ENCODE data around the gene OR51V1.
"Not testable (repeated sequence)": the region's sequence is repeated elsewhere in the genome, so short reads cannot be mapped to it uniquely, and the experiment has no call there.

The OR51V1 gene, protein sequence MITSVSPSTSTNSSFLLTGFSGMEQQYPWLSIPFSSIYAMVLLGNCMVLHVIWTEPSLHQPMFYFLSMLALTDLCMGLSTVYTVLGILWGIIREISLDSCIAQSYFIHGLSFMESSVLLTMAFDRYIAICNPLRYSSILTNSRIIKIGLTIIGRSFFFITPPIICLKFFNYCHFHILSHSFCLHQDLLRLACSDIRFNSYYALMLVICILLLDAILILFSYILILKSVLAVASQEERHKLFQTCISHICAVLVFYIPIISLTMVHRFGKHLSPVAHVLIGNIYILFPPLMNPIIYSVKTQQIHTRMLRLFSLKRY

DNA sequence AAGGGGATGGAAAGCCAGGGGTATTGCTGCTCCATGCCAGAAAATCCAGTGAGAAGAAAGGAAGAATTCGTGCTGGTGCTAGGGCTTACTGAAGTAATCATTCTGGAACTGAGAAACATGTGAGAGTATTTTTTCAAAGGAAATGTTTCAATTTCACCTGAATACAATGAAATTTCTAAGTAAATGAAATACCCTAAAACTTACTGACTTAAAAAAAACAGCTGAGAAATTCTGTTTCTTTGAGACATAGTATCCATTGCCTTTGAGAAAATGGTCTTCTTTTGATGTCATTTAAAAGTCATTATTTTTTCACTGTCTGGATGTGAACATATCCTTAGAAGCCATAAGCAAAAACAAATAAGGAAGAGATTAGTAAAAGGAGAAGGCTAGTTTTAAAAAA, at the start of gene OR51V1:
TSS of gene OR51V1 (minus strand) at position 101 of the 400 bp plus-strand sequence. CDS start at position 101, 0 bp downstream.
- DNase-seq (ENCODE audit: low read depth in 2 of 2), result no peak

DNA sequence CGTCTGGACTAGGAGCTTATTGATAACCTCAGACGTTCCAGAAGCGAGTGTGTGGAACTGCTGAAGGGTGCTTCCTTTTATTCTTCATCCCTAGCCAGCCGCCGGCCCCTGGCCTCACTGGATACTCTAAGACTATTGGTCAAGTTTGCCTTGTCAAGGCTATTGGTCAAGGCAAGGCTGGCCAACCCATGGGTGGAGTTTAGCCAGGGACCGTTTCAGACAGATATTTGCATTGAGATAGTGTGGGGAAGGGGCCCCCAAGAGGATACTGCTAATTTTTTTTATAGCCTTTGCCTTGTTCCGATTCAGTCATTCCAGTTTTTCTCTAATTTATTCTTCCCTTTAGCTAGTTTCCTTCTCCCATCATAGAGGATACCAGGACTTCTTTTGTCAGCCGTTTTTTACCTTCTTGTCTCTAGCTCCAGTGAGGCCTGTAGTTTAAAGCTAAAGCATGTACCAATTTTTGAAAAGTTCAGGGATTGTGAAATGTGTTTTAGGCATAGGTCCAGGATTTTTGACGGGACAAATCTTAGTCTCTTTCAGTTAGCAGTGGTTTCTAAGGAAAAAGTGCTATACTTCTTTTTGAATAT, 49.4 kb upstream of the OR51V1 start, which contains the start of gene HBG1:
TSS of gene HBG1 (minus strand) at position 51 of the 590 bp plus-strand sequence. CDS start 53 bp downstream, outside the sequence.
- not testable (repeated sequence) for DNase-seq (ENCODE audit: low read depth in 2 of 2)

DNA sequence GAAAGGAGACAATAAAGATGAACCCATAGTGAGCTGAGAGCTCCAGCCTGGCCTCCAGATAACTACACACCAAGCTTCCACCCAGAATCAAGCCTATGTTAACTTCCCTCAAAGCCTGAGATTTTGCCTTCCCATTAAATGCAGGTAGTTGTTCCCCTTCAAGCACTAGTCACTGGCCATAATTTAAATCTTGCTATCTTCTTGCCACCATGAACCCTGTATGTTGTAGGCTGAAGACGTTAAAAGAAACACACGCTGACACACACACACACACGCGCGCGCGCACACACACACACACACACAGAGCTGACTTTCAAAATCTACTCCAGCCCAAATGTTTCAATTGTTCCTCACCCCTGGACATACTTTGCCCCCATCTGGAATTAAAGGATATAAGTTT, 48.0 kb upstream of the OR51V1 start:
- not testable (repeated sequence) for DNase-seq (ENCODE audit: low read depth in 2 of 2)

DNA sequence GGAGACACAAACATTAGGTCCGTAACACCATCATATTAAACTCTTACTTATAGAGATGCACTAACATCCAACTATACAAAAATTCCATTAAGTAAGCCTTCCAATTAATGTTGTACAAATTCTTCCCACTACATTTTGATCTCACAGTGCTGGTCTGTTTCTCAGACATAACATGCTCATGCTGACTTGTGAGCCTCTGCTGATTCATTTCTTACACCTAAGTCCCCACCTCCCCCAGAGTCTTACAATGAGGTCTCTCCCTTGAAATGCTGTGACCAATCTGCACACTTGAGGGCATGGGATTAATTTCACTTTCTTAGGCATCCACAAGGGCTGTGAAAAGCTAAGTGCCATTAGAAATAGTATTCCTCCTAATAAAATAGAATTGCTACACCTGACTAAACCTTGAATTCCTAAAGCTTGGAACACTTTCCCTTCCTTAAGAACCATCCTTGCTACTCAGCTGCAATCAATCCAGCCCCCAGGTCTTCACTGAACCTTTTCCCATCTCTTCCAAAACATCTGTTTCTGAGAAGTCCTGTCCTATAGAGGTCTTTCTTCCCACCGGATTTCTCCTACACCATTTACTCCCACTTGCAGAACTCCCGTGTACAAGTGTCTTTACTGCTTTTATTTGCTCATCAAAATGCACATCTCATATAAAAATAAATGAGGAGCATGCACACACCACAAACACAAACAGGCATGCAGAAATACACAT, 47.1 kb upstream of the OR51V1 start:
- DNase-seq (ENCODE audit: low read depth in 2 of 2), result no peak

DNA sequence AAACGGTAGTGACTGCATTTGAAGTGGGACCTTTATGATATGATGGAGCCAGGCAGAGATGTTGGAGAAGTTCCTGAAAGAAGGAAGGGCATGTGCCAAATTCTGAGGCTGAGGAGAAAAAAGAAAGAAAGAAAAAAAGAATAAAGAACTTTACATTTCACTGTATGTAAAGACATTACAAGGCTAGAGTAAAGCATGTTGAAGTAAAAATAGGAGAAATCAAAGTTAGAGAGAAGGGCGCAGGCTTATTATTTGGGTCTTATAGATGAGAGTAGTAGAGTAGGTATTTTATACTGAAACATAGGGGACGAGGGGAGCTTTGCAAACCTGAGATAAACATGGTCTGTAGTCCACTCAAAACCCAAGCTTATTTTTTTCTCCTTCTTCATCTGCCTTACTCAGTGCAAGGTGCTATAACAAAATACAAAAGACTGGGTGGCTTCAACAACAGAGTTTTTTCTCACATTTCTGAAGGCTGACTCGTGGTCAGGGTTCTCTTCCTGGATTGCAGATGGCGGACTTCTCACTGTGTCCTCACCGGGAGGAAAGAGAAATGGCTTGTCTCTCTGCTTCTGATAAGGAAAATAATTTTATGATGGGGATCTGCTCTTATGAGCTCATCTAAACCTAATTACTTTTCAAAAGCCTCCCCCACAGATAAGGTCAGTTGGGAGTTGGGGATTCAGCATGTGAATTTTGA, 46.4 kb upstream of the OR51V1 start:
- DNase-seq (ENCODE audit: low read depth in 2 of 2), result no peak

DNA sequence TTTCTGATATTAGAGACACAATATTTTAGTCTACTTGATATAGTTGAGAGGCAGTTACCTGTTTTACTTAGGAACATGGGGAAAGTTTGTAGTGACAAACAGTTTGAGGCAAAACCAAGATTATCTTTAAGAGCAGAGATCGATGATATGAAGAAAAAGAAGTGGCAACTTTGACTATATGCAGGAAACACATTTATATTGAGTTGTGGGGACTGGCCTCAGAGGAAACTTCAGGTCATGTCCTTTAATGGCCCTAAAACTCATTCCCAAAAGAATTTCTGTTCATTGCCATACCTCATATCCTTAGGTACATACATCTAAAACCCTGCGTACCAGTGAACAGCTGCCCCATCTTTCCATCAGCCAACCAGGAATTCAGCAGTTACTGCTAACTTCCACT, 44.7 kb upstream of the OR51V1 start:
- no peak for DNase-seq (ENCODE audit: low read depth in 2 of 2)

DNA sequence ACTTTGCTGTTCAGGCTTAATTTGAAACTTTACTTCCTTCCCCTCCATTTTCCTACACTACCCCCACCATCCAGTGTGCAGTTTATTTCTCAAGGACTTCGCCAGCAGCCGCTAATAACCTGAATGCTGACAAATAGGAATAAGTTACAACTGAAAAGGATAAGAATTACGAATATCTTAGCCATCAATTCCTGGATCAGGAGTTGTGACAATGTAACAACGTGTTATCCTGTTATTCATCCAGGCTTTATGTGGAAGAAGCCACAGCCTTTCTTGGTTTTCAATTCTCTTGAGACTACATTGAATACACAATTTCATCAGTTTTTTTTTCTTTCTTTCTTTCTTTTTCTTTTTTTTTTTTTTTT, 43.3 kb upstream of the OR51V1 start:
- no peak for DNase-seq (ENCODE audit: low read depth in 2 of 2)

DNA sequence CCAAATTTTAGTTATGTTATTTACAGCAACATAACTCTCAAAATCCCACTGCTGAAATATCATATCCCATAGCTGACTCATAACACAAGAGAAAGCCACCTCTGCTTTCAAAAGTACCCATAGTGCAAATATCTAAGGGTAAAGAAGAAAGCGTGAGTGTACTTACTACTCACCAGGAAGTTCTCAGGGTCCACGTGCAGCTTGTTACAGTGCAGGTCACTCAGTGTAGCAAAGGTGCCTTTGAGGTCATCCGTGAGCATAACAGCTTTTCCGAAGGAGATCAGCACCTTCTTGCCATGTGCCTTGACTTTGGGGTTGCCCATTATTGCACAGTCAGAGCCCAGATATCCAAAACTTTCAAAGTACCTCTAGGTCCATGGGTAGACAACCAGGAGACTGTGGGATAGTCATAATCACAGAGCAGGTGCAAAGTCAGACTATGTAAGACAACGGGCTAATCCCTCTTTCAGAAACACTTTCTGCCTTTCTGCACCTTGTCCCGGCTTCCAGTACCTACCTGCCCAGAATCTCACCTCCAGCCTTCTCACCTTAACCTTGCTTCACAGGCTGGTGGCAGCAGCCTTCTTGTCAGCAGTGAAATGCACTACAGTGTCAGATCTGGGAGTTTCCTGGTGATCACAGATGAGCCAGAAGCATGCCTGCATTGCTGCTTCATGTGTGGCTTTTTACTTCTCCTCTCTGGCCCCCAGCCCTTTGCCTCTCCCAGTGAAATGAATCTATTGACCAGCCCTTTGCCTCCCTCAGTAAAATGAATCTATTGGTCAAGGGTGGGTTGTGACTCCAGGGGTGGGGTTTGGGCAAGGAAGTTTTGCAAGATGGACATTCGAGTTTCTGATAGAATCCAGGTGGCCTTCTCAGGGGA, 42.7 kb upstream of the OR51V1 start:
- DNase-seq (ENCODE audit: low read depth in 2 of 2), result no peak

DNA sequence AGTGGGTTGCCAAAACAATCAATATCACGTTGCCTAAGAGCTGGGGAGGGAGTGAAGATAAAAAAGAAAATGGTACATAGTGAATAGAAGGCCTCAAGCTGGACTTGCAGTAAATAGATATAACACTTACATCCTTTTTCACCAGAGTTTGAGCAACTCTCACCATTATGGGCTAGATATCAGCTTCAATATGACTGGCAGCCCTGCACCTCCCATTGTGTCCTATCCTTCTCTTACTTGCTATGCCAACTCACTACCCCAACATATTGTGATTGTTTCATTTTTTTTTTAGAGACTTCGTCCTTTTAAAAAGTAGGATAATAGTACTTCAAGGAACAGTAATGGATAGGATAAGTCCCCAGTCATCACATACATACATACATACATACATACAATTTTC, 41.7 kb upstream of the OR51V1 start:
- no peak for DNase-seq (ENCODE audit: low read depth in 2 of 2)

DNA sequence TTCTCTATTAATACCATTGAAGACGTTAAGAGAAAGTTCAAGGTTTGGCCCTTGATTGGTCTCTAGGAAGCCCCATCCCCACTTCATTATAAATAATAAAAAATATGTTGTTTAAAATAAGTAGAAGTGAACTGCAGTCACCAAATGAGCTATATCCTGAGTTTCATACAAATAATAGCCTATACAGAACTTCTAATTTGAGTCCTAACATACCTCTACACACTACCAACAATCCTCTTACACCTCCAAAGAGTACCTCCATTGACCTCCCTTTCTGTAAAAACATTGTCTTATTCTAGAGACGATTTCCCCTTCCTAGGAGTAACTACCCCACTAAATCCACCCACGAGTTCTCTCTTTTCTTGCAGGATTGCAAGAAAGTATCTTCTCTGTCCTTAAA, 41.0 kb upstream of the OR51V1 start:
- no peak for DNase-seq (ENCODE audit: low read depth in 2 of 2)

DNA sequence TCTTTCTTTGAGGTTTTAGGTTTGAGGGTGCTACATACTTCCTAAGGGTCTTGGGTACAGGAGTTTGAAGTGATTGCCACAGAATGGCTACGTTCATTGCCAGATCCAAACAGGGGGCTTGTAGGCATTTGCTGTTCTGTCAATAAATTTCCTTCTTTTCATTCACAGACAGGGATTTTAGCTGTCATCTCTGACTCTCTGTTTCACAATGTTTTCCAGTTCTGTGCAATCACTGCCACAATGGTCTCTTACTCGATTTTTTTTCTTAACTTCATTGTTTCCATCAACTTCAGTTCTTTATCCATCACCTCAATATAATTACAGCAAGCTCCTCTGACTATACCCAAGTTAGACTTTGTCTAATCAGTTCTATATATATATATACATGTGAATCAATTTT, 40.0 kb upstream of the OR51V1 start:
- no peak for DNase-seq (ENCODE audit: low read depth in 2 of 2)

DNA sequence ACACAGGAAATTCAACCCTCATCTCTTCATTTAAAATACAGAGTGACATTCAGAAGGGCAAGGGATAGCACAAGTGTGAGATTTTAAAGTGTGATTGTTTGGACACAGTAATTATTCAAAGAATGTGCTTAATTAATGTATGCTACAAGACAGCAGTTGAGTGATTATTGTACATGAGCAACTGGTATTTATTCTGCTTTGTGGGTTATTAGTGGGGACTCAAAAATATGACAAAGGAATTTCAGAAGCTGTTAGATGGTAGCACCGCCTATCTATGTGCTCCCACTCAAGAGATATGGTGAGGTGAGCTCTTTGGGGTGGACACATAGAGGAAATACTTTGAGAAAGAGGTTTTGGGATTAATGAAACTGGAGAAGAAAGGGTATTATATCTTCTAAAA, 39.6 kb upstream of the OR51V1 start:
- no peak for DNase-seq (ENCODE audit: low read depth in 2 of 2)

DNA sequence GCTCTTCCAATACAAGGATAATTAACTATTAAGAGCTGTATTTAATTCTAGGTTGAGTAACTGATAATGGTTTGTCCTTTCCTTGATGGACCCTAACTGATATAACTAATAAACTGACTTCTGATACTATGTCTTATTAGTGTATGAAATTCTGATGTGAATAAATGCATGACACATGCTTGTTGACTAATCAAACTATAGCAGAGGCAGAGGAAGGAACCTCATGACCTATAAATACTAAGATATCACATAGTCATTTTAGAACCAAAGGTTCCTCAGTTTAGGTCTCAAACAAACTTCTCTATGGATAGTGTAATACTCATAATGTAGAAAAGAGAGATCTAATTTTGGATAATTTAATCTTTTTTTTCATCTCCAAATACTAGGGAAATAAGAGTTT, 38.6 kb upstream of the OR51V1 start:
- no peak for DNase-seq (ENCODE audit: low read depth in 2 of 2)

DNA sequence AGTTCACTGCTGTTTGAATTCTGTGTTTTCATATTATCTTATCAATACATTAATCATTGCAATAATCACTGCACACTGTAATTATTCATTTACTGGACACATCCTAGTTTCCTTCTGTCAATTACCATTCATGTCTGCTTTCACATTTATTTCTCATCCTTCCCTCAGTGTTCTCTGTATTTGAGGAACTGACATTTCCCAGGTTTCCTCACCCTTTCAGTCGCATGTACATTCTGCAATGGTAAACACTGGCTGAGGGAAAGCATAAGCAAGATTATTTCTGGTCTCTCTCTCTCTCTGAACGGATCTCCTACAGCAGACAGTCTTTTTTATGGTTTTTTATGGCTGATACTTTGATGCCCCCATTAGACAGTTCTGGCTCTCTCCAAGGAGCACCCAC, 38.0 kb upstream of the OR51V1 start:
- DNase-seq (ENCODE audit: low read depth in 2 of 2), result no peak

DNA sequence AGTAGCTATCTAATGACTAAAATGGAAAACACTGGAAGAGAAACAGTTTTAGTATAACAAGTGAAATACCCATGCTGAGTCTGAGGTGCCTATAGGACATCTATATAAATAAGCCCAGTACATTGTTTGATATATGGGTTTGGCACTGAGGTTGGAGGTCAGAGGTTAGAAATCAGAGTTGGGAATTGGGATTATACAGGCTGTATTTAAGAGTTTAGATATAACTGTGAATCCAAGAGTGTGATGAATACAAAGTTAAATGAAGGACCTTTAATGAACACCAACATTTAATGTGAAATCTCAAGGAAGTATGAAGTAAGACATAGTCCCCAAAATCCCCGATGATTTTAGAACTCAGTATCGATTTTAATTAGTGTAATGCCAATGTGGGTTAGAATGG, 36.9 kb upstream of the OR51V1 start:
- DNase-seq (ENCODE audit: low read depth in 2 of 2), result no peak

DNA sequence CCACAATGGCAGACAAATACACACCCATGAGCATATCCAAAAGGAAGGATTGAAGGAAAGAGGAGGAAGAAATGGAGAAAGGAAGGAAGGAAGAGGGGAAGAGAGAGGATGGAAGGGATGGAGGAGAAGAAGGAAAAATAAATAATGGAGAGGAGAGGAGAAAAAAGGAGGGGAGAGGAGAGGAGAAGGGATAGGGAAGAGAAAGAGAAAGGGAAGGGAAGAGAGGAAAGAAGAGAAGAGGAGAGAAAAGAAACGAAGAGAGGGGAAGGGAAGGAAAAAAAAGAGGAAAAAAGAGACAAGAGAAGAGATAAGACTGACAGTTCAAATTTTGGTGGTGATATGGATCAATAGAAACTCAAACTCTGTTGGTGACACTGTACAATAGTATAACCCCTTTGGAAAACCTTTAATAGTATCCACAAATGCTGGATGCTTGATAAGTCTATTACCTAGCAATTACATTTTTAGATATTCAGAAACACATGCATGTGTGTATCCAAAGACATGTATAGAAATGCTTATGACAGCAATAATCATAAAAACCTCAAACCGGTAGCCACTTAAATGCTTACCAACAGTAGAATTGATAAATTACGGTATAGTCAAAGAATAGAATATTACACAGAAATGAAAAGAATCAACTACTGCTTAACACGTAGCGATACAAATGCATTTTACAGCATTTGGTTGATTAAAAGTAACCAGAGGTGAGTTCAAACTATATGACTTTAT, 35.0 kb upstream of the OR51V1 start:
- no peak for DNase-seq (ENCODE audit: low read depth in 2 of 2)

DNA sequence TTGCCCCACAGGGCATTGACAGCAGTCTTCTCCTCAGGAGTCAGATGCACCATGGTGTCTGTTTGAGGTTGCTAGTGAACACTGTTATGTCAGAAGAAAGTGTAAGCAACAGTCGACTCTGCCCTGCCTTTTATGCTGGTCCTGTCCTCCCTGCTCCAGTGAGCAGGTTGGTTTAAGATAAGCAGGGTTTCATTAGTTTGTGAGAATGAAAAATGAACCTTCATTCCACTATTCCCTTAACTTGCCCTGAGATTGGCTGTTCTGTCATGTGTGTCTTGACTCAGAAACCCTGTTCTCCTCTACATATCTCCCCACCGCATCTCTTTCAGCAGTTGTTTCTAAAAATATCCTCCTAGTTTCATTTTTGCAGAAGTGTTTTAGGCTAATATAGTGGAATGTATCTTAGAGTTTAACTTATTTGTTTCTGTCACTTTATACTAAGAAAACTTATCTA, 33.9 kb upstream of the OR51V1 start, which contains the start of gene HBD:
TSS of gene HBD (minus strand) at position 103 of the 454 bp plus-strand sequence. CDS start at position 53, 50 bp downstream.
- DNase-seq (ENCODE audit: low read depth in 2 of 2), result no peak

DNA sequence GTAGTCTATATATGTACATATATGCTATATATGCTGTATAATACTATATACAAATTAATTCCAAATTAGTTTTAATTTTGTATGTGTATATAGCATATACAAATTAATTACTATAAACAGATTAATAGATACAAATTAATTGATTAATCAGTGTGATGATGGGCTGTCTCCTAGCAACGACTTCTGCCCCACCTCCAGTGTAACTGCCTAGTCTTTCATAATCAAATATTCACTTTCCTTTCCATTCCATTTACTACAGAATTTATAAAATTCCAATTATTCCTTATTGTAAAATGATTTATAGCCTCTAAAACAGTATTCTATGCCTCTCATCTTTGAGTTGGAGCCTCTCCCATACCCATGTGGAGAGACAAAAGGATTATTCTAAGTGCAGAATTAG, 32.8 kb upstream of the OR51V1 start:
- DNase-seq (ENCODE audit: low read depth in 2 of 2), result no peak

DNA sequence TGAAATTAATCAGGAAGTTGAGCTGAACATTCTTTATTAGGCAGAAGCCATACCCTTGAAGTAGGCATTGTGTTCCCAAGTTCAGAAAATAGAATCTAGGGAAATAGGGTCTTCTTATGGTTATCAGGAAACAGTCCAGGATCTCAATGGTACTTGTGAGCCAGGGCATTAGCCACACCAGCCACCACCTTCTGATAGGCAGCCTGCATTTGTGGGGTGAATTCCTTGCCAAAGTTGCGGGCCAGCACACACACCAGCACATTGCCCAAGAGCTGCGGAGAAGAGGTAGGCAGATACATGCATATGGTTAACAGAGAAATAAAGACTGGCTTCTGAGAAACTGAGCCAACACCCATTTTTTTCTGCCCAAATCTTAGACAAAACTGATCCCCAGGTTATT, 32.3 kb upstream of the OR51V1 start:
- DNase-seq (ENCODE audit: low read depth in 2 of 2), result no peak

DNA sequence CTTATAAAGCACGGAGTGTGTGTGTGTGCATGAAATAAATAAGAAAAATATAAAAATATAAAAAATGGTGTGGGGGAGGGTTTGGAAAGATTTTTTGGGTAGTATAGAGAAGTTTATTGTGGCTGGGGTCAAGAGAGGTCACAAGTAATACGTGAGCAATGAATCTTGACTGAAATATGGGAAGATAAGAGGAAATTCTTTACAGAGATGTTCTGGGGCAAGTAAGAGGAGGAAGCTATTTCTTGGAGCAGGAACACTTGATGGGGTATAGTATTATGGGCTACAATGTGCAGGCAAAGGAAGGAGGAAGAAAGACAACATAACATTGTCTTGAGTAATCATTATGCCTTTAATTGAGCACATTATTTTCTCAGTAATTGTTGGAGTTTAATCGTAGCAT, 31.7 kb upstream of the OR51V1 start:
- no peak for DNase-seq (ENCODE audit: low read depth in 2 of 2)
